Body of pancreas (tissue), 4 donors: ENCODE data around the gene CFDP1.

Experiments
- CTCF ChIP-seq, 7 experiments: fragments of 450-650 bp in 4 of 7; fragments of 200-600 bp in 3 of 7; sonication (generic) in 3 of 7; IDR thresholded peaks; one replicate each; pipeline ENCODE4 v1.5.1; 2016 to 2019; ENCODE audit warnings: antibody characterized with exemption in 7 of 7
- POLR2A ChIP-seq, 3 donors: fragments of 450-650 bp; IDR thresholded peaks; one replicate each; pipeline ENCODE4 v1.6.1; 2016; ENCODE audit warnings: antibody characterized with exemption in 3 of 3, mild to moderate bottlenecking in 2 of 3

- no peak for TF ChIP-seq POLR2A (IDR thresholded peaks at IDR 0.05)
- TF ChIP-seq CTCF (IDR thresholded peaks at IDR 0.05), result no peak
Observed at GRCh38 chr16:75364286-75364791, 69.0 kb downstream of the CFDP1 start.
